NCI-H1436 (cell line): ENCODE results near the gene KLK10.
"Not testable (repeated sequence)": the region's sequence is repeated elsewhere in the genome, so short reads cannot be mapped to it uniquely, and the experiment has no call there.

Experiments used
- DNase-seq: peaks from one replicate; lab custom pipeline; 2025; lab: John Stamatoyannopoulos, UW

The KLK10 gene

DNA sequence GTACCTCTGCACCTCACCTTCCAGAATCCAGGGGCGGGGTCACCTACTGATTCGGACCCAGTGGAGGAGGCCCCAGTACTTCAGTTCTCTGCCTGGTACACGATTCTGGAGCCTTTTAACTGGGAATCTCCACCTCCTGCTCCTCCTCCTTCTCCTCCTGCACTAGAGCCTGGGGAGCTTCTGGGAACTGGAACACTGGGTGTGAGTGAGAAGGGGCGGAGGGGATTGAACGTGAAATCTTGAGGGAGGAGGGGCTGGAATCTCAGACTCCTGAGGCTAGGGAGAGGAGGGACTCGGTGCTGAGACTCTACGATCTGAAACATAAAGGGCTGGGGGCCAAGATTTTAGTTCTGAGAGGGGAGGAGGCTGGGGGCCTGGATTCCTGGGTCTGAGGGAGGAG, 18.0 kb downstream of the KLK10 start, which contains the start of gene KLK8:
KLK8 (minus strand) TSS at position 90 of the 400 bp plus-strand sequence. CDS start 437 bp downstream, outside the sequence.
- no peak for DNase-seq

DNA sequence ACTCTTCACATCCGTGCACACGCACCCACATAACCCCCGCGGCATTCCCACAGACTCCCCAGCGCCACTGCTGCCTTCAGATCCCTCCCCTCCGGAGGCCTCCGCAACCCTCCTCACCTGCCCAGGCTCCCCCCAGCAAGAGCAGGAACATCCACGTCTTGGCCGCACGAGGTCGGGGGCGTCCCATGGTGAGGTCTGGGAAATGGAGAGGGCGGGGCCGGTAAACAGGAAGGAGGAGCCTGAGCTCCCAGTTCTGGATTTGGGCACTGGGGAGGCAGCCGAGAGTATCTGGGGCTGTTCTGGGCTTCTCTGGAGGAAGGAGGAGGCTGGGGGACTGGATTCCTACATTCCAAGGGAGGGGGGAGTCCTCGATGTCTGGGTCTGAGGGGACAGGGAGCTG, 18.5 kb downstream of the KLK10 start:
- no peak for DNase-seq

DNA sequence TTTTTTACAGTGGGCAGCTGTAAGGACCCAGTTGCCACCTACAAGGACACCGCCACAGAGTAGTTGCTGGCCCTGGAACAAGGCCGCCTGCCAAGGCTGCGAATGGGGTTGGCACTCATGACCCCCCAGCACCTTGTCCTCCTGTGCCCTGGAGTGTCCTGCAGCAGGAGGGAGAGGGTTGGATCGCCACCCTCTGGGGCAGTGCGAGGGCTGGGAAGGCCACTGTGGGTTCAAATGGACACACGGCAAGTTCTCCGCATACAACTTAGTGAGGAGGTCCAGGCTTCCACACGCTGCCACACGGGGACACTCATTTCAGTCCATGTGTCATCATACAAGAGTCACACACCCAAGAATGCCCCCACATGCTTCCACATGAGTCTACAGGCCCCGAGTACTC, 19.1 kb downstream of the KLK10 start:
- no peak for DNase-seq

DNA sequence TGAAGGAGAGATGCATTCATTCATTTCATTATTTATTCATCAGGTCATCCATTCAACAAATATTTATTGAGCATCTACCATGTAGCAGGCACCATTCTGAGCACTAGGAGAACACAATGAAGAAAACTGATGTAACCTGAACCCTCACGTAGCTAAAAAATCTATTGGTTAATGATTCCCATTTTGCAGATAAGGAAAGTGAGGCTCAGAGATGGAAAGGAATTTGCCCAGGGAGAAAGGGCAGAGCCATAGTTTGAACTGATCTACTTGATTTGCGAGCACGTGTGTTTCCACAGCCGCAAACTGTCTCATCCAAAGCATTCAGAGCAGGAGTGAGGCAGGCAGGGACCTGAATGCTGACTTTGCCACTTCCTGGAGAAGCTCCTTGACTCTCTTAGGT, 20.8 kb downstream of the KLK10 start:
- DNase-seq = no peak

DNA sequence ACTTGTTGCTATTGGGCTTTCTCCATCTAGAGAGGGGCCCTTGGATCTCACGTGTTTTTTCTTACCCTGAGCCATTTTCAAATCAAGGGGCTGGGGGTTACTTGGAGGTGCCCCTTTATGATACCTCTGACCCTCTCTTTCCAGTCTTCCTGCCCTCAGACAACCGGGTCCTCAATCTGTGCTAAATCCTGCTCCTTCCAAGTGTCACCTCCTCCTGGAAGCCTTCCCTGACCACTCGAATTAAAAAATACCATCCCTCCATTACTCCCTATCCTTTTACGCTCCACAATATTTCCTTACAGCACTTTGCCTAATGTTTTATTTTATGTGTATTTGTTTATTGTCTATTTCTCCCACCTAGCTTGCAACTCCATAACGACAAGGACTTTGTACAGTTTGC, 21.4 kb downstream of the KLK10 start:
- no peak for DNase-seq

DNA sequence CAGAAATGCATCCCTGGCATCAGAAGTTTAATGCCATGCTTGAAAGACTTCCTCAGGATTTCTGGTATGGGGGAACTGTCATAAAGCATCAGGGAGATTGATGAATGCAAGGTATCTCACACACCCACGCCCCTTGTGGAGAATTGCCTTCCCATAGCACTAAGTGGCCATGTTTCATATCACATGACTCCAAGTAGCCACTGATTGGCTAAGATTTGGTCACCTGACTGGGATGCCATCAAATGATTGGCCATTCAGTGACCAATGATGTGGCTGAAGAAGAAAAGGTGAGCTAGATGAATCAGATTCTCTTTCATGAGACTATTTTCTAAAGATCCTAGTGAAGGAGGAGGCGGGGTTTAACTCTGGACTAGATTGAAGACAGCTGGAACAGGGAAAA, 25.4 kb downstream of the KLK10 start:
- no peak for DNase-seq

DNA sequence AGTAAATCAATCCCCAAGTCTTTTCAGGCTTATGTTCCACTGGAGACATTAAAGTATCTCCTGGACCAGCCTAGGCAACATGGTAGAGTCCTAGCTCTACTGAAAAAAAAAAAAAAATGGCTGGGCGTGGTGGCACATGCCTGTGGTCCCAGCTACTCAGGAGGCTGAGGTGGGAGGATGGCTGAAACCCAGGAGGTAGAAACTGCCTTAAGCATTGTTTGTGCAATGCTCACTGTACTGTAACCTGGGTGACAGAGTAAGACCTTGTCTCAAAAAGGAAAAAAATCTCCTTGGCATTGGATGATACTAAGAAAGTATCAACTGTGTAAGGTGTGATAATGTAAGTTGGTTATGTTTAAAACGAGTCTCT, 26.9 kb downstream of the KLK10 start:
- DNase-seq = no peak

DNA sequence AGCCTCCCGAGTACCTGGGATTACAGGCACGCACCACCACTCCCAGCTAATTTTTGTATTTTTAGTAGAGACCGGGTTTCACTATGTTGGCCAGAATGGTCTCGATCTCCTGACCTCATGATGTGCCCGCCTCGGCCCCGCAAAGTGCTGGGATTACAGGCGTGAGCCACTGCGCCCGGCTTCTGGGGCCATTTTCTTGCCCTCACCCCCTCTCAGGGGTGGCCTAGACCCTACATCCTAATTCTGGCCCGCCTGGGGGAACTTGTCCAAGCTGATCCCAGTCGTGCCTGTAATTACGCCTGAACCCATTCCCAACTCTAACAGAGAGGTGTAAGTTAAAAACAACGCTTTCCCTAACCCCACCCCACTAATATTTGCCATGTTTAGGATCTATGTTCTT, 35.1 kb downstream of the KLK10 start:
- not testable (repeated sequence) for DNase-seq

DNA sequence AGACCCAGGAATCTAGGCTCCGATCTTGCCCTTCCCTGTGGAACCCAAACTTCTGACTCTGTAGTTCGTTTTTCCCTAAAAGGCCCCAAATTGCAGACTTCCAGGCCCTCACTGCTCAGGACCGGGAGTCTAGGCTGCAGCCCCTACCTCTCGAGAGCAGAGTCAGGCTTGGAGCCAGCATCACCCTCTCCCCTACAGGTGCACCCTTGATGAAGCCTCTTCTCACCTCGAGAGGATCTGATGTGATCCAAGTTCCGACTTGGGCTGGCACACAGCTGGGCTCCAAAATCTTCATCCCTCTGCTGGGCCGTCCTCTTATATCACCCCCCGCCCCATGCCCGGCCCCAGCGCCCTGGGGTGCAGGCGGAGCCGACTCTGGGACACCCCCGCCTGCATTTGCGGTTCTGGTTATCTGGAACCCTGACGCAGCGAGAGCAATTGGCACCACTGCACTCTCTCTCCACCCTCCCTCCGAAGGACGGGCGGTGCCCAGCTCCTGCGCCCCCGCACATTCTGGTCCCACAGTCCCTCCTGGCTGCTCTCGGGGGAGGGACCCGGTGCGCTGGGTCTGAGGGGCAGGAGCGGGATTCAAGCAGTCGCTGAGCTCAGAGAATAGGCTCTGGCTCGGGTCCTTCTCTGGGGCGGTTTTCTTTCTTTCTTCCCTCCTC, 35.8 kb downstream of the KLK10 start, which contains the start of gene KLK7:
KLK7 (minus strand) TSS at position 293 of the 668 bp plus-strand sequence. CDS start 1,518 bp downstream, outside the sequence.
- DNase-seq = no peak

DNA sequence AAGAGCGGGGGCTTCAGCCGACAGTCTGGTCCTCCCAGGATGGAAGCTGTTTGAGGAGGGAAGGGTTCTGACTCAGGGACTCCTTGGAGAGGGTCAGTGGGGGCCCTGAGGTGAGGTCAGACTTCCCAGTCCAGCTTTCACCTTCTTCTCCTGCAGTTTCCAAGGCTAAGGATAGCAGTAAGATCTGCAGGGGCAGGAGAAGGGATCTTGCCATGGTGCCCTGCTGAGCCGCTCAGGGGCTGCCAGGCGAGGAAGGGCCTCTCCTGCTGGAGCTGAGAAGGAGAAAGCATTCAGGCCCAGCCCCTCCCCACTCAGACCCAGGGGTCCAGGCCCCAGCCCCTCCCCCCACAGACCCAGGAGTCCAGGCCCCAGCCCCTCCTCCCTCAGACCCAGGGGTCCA, 37.3 kb downstream of the KLK10 start:
- no peak for DNase-seq

DNA sequence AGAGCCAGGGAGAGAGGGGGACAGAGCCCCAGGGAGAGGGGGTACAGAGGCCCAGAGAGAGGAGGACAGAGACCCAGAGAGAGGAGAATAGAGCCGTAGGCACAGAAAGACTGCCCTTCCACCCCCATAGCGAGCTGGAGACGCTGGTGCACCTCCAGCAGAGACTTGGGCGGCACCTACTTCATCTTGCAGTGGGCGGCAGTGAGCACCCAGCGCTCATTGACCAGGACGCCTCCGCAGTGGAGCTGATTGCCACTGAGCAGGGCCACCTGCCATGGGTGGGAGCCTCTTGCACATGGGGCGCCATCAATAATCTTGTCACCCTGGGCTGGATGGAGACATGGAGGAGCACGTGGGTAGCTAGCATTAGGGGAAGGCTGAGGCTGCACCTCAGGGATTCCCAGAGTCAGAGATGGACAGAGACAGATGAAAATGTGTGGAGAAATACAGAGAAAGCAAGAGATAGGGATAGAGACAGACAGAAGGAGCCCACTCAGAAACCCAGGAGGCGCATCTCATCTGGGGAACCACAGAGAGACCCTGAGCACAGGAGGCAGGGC, 37.8 kb downstream of the KLK10 start:
- DNase-seq = no peak

DNA sequence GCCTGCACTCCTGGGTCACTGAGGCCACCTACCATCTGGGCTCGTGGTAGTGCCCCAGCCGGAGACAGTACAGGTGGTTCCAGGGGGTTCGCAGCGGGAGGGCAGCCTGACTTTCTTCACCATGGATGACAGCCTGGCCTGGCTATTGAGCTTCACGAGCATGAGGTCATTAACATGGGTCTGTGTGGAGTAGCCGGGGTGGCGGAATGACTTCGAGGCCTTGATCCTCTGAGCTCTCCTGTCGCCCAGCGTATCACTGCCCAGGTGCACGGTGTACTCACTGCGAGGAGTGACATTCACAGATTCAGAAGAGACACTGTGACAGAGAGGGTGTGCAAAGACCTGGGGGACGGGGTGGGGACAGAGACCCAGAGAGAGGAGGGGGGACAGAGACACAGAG, 39.3 kb downstream of the KLK10 start:
- DNase-seq = no peak

DNA sequence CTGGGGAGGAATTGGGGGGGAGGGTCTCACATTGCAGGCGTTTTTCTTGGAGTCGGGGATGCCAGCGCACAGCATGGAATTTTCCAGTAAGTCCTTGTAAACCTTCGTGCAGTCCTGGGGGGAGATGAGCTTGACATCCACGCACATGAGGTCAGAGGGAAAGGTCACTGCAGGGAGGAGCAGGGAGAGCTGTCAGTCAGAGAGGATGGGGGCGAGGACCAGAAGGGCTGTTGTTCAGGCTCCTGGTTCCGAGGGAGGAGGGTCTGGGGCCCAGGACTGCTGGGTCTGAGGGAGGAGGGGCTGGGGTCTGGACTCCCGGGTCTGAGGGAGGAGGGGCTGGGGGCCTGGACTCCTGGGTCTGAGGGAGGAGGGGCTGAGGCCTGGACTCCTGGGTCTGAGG, 39.8 kb downstream of the KLK10 start:
- DNase-seq = no peak

DNA sequence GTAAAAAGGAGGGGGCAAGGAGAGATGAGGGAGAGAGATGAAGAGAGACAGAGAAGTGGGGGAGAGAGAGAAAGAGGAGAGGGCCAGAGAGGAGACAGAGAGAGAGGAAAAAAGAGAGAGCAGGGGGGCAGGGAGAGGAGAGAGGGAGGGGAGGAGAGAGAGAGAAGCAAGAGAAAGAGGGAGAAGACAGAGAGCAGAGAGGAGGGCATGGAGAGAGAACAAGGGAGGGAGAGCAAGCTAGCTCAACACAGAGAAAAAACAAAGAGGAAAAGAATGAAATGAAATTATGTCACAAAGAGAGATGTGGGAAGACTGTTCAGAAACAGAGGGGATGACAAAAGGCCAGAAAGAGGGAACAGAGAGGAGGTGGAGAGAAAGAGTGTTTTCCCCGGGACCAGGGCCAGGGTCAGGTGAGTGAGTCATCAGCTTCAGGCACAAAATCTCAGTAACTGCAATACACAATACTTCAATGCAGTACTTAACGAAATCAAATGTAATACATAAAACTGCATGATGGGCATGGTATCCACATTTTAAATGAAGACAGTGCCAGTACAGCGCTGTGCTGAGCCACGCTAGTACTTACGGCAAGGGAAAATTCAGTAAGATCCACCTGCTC, 40.6 kb downstream of the KLK10 start:
- no peak for DNase-seq

DNA sequence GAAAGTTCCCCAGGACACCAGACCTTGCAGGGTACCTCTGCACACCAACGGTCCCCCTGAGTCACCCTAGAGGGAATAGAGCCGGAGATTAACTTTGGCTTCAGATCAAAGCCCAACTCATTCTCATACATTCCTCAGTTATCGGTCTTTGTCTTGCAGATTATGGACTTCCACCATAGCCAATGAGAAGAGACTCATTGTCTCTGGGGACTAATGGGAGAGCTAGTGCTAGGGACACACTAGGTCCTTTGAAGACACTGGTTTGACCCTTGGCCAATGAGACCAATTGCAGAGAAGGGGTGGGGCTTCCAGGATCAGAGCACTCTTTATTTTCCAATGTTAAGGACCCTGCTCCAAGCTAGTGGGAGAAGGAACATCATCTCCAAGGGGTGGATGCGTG, 41.9 kb downstream of the KLK10 start:
- no peak for DNase-seq

DNA sequence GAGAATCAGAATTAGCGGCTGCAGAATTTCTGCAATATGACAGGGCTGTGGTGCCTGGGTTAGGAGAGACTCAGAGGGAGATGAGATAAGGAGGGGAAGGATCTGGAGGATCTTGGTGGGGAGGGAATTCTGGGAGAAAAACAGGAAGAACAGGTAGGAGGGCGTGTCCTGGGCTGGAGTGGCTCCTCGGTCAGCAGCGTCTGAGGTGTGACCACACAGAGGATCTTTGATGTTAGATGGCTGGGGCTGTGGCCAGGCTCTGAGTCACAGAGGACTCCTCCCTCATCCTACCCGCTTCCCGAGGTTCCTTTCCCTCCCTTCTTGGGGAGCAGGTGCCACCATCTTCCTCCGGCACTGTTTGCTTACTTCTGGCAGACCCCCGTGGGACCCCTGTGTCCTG, 43.7 kb downstream of the KLK10 start:
- DNase-seq = no peak

DNA sequence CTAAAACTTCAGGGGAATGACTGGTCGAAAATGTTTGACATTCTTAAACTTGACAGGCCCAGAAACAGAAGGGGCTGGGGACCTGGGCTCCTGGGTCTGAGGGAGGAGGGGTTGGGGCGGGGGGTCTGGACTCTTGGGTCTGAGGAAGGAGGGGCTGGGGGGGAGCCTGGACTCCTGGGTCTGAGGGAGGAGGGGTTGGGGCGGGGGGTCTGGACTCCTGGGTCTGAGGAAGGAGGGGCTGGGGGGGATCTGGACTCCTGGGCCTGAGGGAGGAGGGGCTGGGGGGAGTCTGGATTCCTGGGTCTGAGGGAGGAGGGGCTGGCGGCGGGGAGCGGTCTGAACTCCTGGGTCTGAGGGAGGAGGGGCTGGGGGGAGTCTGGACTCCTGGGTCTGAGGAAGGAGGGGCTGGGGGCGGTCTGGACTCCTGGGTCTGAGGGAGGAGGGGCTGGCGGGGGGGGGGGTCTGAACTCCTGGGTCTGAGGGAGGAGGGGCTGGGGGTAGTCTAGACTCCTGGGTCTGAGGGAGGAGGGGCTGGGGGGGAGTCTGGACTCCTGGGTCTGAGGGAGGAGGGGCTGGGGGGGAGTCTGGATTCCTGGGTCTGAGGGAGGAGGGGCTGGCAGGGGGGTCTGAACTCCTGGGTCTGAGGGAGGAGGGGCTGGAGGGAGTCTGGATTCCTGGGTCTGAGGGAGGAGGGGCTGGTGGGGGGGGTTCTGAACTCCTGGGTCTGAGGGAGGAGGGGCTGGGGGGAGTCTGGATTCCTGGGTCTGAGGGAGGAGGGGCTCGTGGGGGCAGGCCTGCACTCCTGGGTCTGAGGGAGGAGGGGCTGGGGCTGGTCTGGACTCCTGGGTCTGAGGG, 44.6 kb downstream of the KLK10 start:
- DNase-seq = no peak

DNA sequence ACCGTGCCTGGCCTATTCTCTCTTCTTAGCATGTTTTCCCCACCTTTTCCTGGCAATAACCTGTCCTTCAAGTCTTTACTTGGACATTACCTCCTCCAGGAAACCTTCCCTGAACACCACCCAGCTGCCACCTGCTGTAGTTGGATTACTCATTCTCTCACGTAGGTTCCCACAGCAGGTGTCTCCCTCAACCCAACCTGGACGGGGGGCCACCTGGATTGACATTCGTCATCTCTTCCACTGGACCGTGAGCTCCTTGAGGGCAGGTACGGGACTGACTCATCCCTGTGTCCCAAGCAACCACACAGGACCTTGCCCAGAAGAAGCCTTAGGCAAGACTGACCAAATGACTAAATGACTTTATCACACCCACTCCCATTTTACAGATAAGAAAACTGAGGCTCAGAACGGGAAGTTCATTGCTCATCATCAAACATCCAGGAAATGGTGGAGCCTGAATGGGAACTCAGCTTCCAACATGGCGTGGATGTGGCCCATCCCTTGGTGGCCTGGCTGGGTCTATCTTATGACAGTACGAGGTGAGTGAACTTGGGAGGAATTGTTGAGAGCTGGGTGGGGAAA, 46.6 kb downstream of the KLK10 start:
- no peak for DNase-seq

DNA sequence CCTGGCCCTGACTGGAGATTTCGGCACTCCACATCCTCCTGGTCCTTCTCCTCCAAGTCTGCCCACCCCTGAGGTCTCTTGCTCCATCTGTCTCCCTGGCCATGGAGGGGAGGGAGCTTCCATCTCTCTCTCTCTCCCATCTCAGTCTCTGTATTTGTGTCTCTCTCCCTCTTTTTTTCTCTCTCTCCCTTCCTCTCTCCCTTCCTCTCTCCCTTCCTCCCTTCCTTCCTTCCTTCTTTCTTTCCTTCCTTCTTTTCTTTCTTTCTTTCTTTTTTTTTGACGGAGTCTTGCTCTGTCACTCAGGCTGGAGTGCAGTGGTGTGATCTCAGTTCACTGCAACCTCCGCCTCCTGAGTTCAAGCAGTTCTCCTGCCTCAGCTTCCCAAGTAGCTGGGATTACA, 49.7 kb downstream of the KLK10 start:
- not testable (repeated sequence) for DNase-seq

DNA sequence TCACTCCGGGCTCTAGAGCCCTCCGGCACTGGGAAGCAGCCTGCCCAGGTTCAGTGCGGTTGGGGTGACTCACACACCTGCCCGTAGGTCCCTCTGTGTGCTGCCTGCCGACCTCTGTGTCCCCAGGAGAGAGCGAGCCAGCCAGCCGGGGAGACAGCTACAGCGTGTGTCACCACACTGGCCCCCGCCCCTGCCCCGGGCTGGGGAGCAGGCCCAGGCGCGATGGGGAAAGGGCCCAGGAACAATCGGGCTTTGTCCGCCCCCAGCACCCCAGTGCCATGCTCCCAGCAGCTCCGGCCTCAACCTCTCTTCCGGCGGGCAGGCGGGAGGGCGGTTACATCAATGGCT, 50.1 kb downstream of the KLK10 start, which contains the start of gene KLK6:
KLK6 (minus strand) TSS at position 179 of the 348 bp plus-strand sequence. CDS start 1,487 bp downstream, outside the sequence.
- no peak for DNase-seq

DNA sequence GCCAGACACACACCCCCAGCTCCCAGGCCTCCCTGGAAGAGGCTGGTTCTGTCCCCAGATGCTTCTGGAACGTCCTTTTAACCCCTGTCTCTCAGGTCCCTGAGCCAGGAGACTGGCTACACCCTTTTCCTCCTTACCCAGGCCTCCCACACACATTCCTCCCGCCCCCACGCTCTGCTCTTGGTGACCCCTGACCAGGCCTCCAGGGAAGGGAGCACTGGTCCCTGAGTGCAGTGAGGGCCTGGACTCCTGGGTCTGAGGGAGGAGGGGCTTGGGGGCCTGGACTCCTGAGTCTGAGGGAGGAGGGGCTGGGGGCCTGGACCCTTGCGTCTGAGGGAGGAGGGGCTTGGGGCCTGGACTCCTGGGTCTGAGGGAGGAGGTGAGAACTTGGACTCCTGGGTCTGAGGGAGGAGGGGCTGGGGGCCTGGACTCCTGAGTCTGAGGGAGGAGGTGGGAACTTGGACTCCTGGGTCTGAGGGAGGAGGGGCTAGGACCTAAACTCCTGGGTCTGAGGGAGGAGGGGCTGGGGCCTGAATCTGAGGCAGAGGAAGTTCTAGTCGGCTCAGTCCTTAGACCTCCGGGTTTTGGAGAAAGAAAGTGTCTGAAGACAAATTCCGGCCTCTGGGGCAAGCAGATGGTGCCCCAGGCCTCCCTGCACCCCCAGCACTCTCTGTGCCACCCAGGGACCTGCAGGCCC, 50.6 kb downstream of the KLK10 start:
- no peak for DNase-seq
